C4-2B (cell line): Measurements from ENCODE around the gene PSMB5.

Experiments
- ZFX ChIP-seq: fragments of 450-650 bp; IDR thresholded peaks from 2 replicates; pipeline ENCODE4 v1.6.1; 2017
- TF ChIP-seq, protein P1 (sequence below): fragments of 450-650 bp; conservative IDR thresholded peaks from 2 replicates; pipeline ENCODE4 v1.5.1; 2017; ENCODE audit warnings: mild to moderate bottlenecking

GRCh38 chr14:23000860-23001259, 33.8 kb downstream of the PSMB5 start:
- TF ChIP-seq, protein P1, sequence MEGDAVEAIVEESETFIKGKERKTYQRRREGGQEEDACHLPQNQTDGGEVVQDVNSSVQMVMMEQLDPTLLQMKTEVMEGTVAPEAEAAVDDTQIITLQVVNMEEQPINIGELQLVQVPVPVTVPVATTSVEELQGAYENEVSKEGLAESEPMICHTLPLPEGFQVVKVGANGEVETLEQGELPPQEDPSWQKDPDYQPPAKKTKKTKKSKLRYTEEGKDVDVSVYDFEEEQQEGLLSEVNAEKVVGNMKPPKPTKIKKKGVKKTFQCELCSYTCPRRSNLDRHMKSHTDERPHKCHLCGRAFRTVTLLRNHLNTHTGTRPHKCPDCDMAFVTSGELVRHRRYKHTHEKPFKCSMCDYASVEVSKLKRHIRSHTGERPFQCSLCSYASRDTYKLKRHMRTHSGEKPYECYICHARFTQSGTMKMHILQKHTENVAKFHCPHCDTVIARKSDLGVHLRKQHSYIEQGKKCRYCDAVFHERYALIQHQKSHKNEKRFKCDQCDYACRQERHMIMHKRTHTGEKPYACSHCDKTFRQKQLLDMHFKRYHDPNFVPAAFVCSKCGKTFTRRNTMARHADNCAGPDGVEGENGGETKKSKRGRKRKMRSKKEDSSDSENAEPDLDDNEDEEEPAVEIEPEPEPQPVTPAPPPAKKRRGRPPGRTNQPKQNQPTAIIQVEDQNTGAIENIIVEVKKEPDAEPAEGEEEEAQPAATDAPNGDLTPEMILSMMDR: no peak
- no peak for TF ChIP-seq ZFX
